Neuronal stem cell (in vitro differentiated cells): ENCODE data around the gene SUB1.
"Not testable (repeated sequence)": the region's sequence is repeated elsewhere in the genome, so short reads cannot be mapped to it uniquely, and the experiment has no call there.

Experiments used
- DNase-seq: peaks from one replicate; pipeline ENCODE4 v3.0.0-alpha.2; 2013; ENCODE audit warnings: low spot score
- H2AFZ ChIP-seq: one replicate; pipeline ENCODE4 v1.6.1; 2013; ENCODE audit warnings: mild to moderate bottlenecking, low read length, inconsistent platforms
- H2AK5ac ChIP-seq: 2 replicates; pipeline ENCODE4 v1.6.1; 2013; ENCODE audit warnings: low read depth, mild to moderate bottlenecking, inconsistent platforms, low read length, moderate library complexity, mixed read lengths
- H2BK120ac ChIP-seq: 2 replicates; pipeline ENCODE4 v1.6.1; 2013; ENCODE audit warnings: low read depth, mild to moderate bottlenecking, inconsistent platforms, low read length, moderate library complexity, mixed read lengths
- H2BK12ac ChIP-seq: one replicate; pipeline ENCODE4 v1.6.1; 2013; ENCODE audit warnings: low read length, inconsistent platforms
- H2BK15ac ChIP-seq: 2 replicates; pipeline ENCODE4 v1.6.1; 2013; ENCODE audit warnings: mild to moderate bottlenecking, low read length, inconsistent platforms, mixed read lengths
- H2BK5ac ChIP-seq: one replicate; pipeline ENCODE4 v1.6.1; 2013; ENCODE audit warnings: inconsistent platforms, mild to moderate bottlenecking, low read length, moderate library complexity
- H3K14ac ChIP-seq: one replicate; pipeline ENCODE4 v1.6.1; 2013; ENCODE audit warnings: low read length, inconsistent platforms
- H3K18ac ChIP-seq: 2 replicates; pipeline ENCODE4 v1.6.1; 2013; ENCODE audit warnings: low read length, inconsistent platforms
- H3K23ac ChIP-seq: 2 replicates; pipeline ENCODE4 v1.6.1; 2013; ENCODE audit warnings: low read depth, mild to moderate bottlenecking, mixed read lengths, low read length, inconsistent platforms; ENCODE audit not compliant: poor library complexity
- H3K27ac ChIP-seq: replicated peaks from 3 replicates; pipeline ENCODE4 v1.5.1; 2013; ENCODE audit warnings: low read length, inconsistent platforms
- H3K27me3 ChIP-seq, 3 experiments: 2 replicates each; pipeline ENCODE4 v1.6.1; 2013; ENCODE audit warnings: low read length in 3 of 3, mild to moderate bottlenecking in 2 of 3, inconsistent platforms in 1 of 3, low read depth in 1 of 3, mixed read lengths in 1 of 3, moderate library complexity in 1 of 3; ENCODE audit not compliant: control insufficient read depth in 3 of 3, insufficient read depth in 3 of 3
- H3K36me3 ChIP-seq, 2 donors: replicated peaks in 1 of 2; 2 replicates each; pipeline ENCODE4 v1.6.1; 2013; ENCODE audit warnings: low read length in 2 of 2; ENCODE audit not compliant: control insufficient read depth in 2 of 2, insufficient read depth in 2 of 2
- H3K4ac ChIP-seq: 2 replicates; pipeline ENCODE4 v1.6.1; 2013; ENCODE audit warnings: inconsistent platforms, mild to moderate bottlenecking, low read length, moderate library complexity
- H3K4me1 ChIP-seq, 2 donors: 1 replicate in 1 of 2; 2 replicates in 1 of 2; pipeline ENCODE4 v1.6.1; 2013; ENCODE audit warnings: low read length in 2 of 2, low read depth in 1 of 2; ENCODE audit not compliant: control insufficient read depth in 2 of 2, insufficient read depth in 1 of 2
- H3K4me2 ChIP-seq: one replicate; pipeline ENCODE4 v1.6.1; 2013; ENCODE audit warnings: mild to moderate bottlenecking, low read length, inconsistent platforms; ENCODE audit not compliant: insufficient read depth, poor library complexity, severe bottlenecking
- H3K4me3 ChIP-seq, 2 donors: 2 replicates each; pipeline ENCODE4 v1.5.1; 2013; ENCODE audit warnings: low read length in 2 of 2, mild to moderate bottlenecking in 2 of 2, inconsistent platforms in 1 of 2, moderate library complexity in 1 of 2
- H3K79me1 ChIP-seq: one replicate; pipeline ENCODE4 v1.6.1; 2013; ENCODE audit warnings: low read depth, mild to moderate bottlenecking, inconsistent platforms, low read length, moderate library complexity
- H3K9ac ChIP-seq: one replicate; pipeline ENCODE4 v1.6.1; 2013; ENCODE audit warnings: mild to moderate bottlenecking, low read depth, low read length, inconsistent platforms; ENCODE audit not compliant: poor library complexity
- H3K9me3 ChIP-seq, 2 donors: replicated peaks in 1 of 2; 2 replicates each; pipeline versions ENCODE3 to v1.6.1; 2013; ENCODE audit warnings: low read length in 2 of 2, mild to moderate bottlenecking in 2 of 2, inconsistent platforms in 1 of 2, low read depth in 1 of 2, mixed read lengths in 1 of 2, moderate library complexity in 1 of 2; ENCODE audit not compliant: control insufficient read depth in 2 of 2, insufficient read depth in 1 of 2
- H4K8ac ChIP-seq: one replicate; pipeline ENCODE4 v1.6.1; 2013; ENCODE audit warnings: low read depth, mild to moderate bottlenecking, inconsistent platforms, low read length, moderate library complexity
- H4K91ac ChIP-seq: one replicate; pipeline ENCODE4 v1.6.1; 2013; ENCODE audit warnings: low read length, low read depth, mild to moderate bottlenecking, inconsistent platforms; ENCODE audit not compliant: poor library complexity
- WGBS, 2 donors: extraction: QIAGEN DNeasy Blood & Tissue Kit; methylation state at CpG; one replicate each; pipeline ENCODE4 v1.1.7; 2013; ENCODE audit warnings: missing lambda C conversion rate in 2 of 2, mixed read lengths in 1 of 2; ENCODE audit not compliant: insufficient read length in 2 of 2, insufficient replicate concordance in 1 of 2; ENCODE audit errors: extremely low coverage in 2 of 2; 5-methylcytosine and 5-hydroxymethylcytosine counted together

SUB1 gene

DNA sequence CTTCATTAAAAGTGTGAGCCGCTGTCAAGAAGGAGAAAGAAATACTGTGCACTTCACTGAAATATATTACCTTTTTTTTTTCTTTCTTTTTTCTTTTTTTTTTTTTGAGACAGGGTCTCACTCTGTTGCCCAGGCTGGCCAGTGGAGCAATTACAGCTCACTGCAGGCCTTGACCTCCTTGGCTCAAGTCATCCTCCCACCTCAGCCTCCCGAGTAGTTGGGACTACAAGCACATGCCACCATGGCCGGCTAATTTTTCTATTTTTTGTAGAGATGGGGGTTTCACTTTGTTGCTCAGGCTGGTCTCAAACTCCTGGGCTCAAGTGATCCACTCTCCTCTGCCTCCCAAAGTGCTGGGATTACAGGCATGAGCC, 11.9 kb upstream of the SUB1 start:
- WGBS, 2 donors, result no CpG with 5 or more reads among the region's 3 CpGs
- not testable (repeated sequence) for H3K23ac ChIP-seq, H3K79me1 ChIP-seq

DNA sequence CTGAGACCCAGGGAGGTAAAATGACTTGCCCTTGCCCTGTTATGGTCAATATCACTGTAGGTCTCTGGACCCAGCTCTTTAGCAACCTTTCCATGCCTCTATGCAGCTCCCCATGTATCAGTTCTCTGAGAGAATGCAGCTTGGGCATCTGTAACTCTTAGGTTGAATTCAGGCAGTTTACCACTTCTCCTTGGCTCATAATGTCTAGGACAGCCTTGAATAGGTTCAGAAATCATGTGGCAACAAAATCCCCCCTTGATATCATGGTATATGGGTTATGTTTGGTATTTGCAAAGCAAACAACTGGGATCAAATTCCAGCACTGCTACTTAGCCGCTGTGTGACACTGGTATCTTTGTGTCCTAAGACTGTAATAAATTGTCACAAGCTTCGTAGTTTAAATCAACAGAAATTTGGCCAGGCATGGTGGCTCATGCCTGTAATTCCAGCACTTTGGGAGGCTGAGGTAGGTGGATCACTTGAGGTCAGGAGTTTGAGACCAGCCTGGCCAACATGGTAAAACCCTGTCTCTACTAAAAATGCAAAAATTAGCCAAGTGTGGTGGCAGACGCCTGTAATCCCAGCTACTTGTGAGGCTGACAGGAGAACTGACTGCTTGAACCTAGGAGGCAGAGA, 10.7 kb upstream of the SUB1 start:
- no peak overlapping the region for H3K23ac ChIP-seq
- peaks cover 0 to 2% of the 10 kb centered on the region in 2 donors for H3K4me1 ChIP-seq
- no peak overlapping the region for H2BK5ac ChIP-seq
- no peak overlapping the region for H3K14ac ChIP-seq
- H3K4ac ChIP-seq, result no peak overlapping the region
- H3K9me3 ChIP-seq, result no peaks in the 10 kb centered on the region
- H4K8ac ChIP-seq, result no peak overlapping the region
- no peak overlapping the region for H2AK5ac ChIP-seq
- no CpG with 5 or more reads among the region's 3 CpGs for WGBS, 2 donors
- H3K4me2 ChIP-seq, result no peak overlapping the region
- no peak for DNase-seq
- H2AFZ ChIP-seq, result no peak overlapping the region
- no peak overlapping the region for H3K18ac ChIP-seq
- H3K27ac ChIP-seq, result no peak overlapping the region
- H3K79me1 ChIP-seq, result no peaks in the 10 kb centered on the region
- no peak overlapping the region for H4K91ac ChIP-seq
- no peak overlapping the region for H3K4me3 ChIP-seq
- no peak overlapping the region for H2BK120ac ChIP-seq
- no peak overlapping the region for H2BK15ac ChIP-seq
- H3K9ac ChIP-seq, result no peak overlapping the region
- no peak overlapping the region for H2BK12ac ChIP-seq
- H3K36me3 ChIP-seq, result no peaks in the 10 kb centered on the region
- H3K27me3 ChIP-seq, result no peaks in the 10 kb centered on the region

More for the DNA sequence above, 11.9 kb upstream of the SUB1 start:
- H3K4me2 ChIP-seq, H3K9ac ChIP-seq, H3K9me3 ChIP-seq, H2BK120ac ChIP-seq, H3K4me1 ChIP-seq, H2BK12ac ChIP-seq, H4K91ac ChIP-seq, H3K27ac ChIP-seq, H3K18ac ChIP-seq, H3K36me3 ChIP-seq, H2AK5ac ChIP-seq, H2BK5ac ChIP-seq, DNase-seq, H3K27me3 ChIP-seq, H4K8ac ChIP-seq, H3K4ac ChIP-seq, H2BK15ac ChIP-seq, H3K4me3 ChIP-seq, H3K14ac ChIP-seq, H2AFZ ChIP-seq: not testable (repeated sequence)

GRCh38 chr5:32578363-32578762, 7.0 kb upstream of the SUB1 start:
- WGBS, 2 donors, result no CpG with 5 or more reads among the region's 3 CpGs
- no peak overlapping the region for H3K4me3 ChIP-seq
- no peak overlapping the region for H2AFZ ChIP-seq
- no peak overlapping the region for H2BK120ac ChIP-seq
- H3K14ac ChIP-seq, result no peak overlapping the region
- DNase-seq, result no peak
- no peaks in the 10 kb centered on the region for H3K79me1 ChIP-seq
- no peak overlapping the region for H4K91ac ChIP-seq
- no peak overlapping the region for H2BK12ac ChIP-seq
- peaks cover 3 to 6% of the 10 kb centered on the region in 2 donors for H3K4me1 ChIP-seq
- no peak overlapping the region for H2AK5ac ChIP-seq
- no peak overlapping the region for H3K4ac ChIP-seq
- H3K23ac ChIP-seq, result no peak overlapping the region
- no peak overlapping the region for H4K8ac ChIP-seq
- no peak overlapping the region for H3K4me2 ChIP-seq
- H2BK15ac ChIP-seq, result no peak overlapping the region
- H3K36me3 ChIP-seq, result no peaks in the 10 kb centered on the region
- no peak overlapping the region for H3K9ac ChIP-seq
- H3K18ac ChIP-seq, result no peak overlapping the region
- no peak overlapping the region for H2BK5ac ChIP-seq
- no peaks in the 10 kb centered on the region for H3K27me3 ChIP-seq
- H3K27ac ChIP-seq, result no peak overlapping the region
- no peaks in the 10 kb centered on the region for H3K9me3 ChIP-seq

DNA sequence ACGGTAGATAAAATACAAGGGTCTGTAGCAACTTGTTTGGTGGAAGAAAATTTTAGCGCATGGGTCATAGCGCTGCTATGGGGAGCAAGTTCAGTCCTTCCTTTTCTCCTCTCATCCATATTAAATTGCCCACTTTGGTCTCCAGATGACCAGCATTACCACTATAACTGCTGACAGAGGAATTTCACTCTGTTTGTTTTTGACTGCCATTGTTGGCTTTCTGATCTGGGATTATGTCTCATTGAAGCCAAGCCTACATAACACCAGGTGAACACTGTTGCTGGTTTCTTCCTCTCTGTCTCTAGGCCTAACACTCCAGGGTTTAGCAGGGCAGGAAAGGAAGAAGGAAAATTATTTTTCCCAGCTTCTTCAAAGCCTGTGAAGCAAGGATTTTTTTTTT, 6.6 kb upstream of the SUB1 start:
- Histone ChIP-seq H3K27me3 (no peaks in the 10 kb centered on the region), H3K27ac (no peak overlapping the region), H3K9ac (no peak overlapping the region), H3K4me3 (no peak overlapping the region), H4K91ac (no peak overlapping the region), H3K4ac (no peak overlapping the region), H3K79me1 (no peaks in the 10 kb centered on the region), H2BK15ac (no peak overlapping the region), H3K36me3 (no peaks in the 10 kb centered on the region), H2BK5ac (no peak overlapping the region), H3K14ac (no peak overlapping the region), H3K4me1 (peaks cover 3 to 6% of the 10 kb centered on the region in 2 donors), H3K23ac (no peak overlapping the region), H2AK5ac (no peak overlapping the region), H3K18ac (no peak overlapping the region), H2AFZ (no peak overlapping the region), H3K9me3 (no peaks in the 10 kb centered on the region), H3K4me2 (no peak overlapping the region), H2BK120ac (no peak overlapping the region), H4K8ac (no peak overlapping the region), H2BK12ac (no peak overlapping the region)
- WGBS, 2 donors, result no CpG with 5 or more reads among the region's 3 CpGs
- DNase-seq, result no peak
